AG09309 (cell line): ENCODE data around the gene PUS7L.

Experiments used
- DNase-seq: peaks from one replicate; pipeline ENCODE4 v3.0.0-alpha.2; 2010; ENCODE audit warnings: low read depth
- H3K4me3 ChIP-seq: 2 replicates; pipeline ENCODE4 v1.5.1; 2011; ENCODE audit warnings: mild to moderate bottlenecking, low read depth, low read length, moderate library complexity; ENCODE audit not compliant: control insufficient read depth
- TF ChIP-seq, protein P1 (sequence below): IDR thresholded peaks from 2 replicates; pipeline ENCODE4 v1.5.1; 2011; ENCODE audit warnings: mild to moderate bottlenecking, low read depth, low read length, inconsistent platforms; ENCODE audit not compliant: insufficient read depth, control insufficient read depth; ENCODE audit errors: missing control alignments

Gene PUS7L

DNA sequence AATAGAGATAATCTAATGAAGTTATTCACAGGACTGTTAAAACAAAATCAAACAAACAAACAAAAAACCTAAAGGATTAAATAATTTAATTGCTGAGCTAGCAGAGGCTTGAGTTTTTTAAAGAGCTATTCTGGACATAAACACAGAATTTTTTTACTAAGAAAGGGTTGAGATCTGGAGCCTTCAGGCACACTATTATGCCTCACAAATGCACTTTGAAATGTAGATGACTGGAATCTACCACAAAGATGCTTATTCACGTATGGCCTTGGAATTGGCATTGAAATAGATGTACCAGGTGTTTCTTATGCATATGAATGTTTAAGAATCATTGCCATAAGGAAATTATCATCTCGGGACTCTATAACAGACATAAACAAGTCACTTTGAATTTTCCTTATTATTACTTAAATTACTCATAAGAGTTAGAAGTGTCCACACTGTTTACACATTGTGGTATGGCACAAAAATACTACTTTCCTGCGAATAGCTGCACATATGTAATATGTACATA, 21.6 kb downstream of the PUS7L start:
- no peak for DNase-seq
- TF ChIP-seq, protein P1, sequence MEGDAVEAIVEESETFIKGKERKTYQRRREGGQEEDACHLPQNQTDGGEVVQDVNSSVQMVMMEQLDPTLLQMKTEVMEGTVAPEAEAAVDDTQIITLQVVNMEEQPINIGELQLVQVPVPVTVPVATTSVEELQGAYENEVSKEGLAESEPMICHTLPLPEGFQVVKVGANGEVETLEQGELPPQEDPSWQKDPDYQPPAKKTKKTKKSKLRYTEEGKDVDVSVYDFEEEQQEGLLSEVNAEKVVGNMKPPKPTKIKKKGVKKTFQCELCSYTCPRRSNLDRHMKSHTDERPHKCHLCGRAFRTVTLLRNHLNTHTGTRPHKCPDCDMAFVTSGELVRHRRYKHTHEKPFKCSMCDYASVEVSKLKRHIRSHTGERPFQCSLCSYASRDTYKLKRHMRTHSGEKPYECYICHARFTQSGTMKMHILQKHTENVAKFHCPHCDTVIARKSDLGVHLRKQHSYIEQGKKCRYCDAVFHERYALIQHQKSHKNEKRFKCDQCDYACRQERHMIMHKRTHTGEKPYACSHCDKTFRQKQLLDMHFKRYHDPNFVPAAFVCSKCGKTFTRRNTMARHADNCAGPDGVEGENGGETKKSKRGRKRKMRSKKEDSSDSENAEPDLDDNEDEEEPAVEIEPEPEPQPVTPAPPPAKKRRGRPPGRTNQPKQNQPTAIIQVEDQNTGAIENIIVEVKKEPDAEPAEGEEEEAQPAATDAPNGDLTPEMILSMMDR, result no peak
- H3K4me3 ChIP-seq, result no peak overlapping the region

DNA sequence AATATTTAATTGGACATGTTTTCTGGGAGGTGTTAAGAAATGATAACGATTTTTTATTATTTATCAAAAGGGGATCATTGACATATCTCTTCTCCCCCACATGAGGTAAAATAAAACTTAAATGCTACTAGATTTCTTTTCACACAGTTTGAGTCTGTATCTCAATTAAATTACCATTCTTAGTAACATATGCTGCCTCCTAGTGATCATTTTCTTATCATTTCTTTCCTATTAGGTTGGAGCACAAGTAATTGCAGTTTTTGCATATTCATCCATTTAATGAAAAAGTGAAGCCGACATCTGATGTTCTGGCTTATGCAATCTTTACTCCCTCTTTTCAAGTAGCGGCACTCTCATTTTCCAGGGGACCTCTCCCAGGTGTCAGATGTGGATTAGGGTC, 24.9 kb downstream of the PUS7L start:
- DNase-seq, result no peak
- TF ChIP-seq, protein P1, result no peak
- H3K4me3 ChIP-seq, result no peak overlapping the region

DNA sequence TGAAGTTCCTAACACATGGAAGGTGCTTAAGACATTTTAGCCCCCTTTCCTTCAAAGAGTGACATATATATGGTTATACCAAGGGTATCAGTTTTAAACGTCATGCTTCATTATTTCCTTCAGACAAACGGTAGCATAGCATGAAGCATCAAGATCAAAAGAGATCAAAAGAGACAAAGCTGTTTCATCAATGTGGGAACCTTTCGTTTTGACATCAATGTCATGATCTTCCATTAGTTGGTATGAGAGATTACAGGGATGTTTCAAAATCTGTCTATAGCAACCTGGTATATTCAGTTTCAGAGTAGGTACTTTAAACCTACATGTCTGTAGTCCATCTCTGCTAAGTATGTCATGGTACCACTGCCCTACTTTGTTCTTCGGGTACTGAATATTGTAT, 28.3 kb downstream of the PUS7L start:
- TF ChIP-seq, protein P1, result no peak
- no peak for DNase-seq
- H3K4me3 ChIP-seq, result no peak overlapping the region

DNA sequence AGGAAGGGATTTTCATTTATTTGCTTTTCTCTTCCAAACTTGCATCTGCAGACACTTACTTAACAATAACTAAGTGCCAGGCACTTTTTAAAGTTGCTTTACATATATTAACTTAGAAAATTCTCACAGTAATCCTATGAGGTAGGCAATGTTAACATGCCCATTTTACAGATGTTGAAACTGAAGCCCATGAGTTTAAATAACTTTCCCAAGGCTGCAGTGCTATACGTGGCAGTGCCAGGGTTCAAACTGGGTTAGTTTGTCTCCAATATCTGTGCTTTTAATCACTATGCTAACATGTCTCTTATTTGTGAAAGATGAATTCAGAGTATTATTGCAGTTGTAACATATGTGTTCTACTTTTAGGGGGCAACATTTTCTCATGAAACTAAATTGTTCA, 29.9 kb downstream of the PUS7L start:
- H3K4me3 ChIP-seq, result no peak overlapping the region
- TF ChIP-seq, protein P1, result no peak
- no peak for DNase-seq

DNA sequence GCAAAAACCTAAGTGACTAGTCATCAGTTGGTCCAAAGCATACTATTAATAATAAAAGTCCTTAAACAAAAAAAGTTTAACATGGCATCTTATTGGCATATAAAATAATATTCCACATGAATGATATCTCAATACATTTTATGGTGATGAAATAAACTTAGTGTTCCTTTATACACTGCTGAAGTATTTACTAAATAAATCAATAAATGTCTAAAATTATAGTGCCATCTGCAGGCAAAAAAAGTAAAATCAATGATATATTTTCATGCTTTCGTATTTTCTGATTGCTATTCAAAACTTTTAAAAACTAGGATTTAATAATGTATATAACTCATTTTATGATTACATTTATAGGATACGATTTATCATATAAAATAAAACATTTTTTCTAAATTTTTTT, 30.5 kb downstream of the PUS7L start:
- TF ChIP-seq, protein P1, result no peak
- no peak for DNase-seq
- H3K4me3 ChIP-seq, result no peak overlapping the region

DNA sequence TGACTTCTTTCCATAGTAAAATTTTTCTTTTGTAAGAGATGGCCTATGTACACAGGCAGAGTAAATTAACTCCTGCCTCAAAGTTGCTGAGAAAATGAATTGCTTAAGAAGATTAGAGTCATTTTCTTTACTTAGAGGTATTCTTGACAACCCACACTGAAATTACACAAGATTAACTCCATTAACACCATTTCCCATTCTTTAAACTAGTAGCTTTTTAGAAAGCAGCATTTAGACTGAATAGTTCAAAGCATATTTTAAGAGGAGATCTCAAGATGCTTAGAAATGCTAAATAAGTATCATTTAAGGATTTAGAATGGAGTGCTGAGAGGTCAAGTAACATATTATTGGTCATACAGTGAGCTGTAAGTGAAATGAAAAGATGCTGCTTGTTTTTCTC, 35.5 kb downstream of the PUS7L start:
- no peak overlapping the region for H3K4me3 ChIP-seq
- TF ChIP-seq, protein P1, result no peak
- DNase-seq, result no peak

DNA sequence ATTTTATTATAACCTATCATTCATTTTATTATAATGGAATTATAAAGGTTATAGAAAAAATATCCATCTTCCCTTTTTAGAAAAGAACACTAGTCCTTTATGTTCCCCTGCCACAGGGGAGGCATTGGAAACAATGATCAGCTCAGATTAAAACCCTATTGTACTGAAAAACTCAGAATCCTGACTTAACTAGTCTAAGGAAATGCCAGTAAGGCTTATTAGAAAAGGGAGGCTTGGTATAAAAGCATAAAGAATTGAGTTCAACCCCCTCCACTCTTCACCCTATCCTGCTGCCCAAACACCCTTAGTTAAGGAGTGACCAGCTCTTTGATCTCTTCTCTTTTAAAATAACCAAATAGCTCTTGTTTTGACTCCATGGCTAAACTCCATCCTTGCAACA, 36.0 kb downstream of the PUS7L start:
- DNase-seq, result no peak
- TF ChIP-seq, protein P1, result no peak
- H3K4me3 ChIP-seq, result no peak overlapping the region
